ENCODE measurements around the gene SFT2D1.

SFT2D1 gene

GRCh38 chr6:166310634-166311033 is 31.7 kb downstream of the SFT2D1 start:
- peaks cover 7% of the 10 kb centered on the region for H3K4me1 Mint-ChIP-seq (ENCODE audit: low read depth)
- no peak overlapping the region for H3K4me3 Mint-ChIP-seq
- peaks cover 32% of the 10 kb centered on the region for H3K27me3 Mint-ChIP-seq
- no peak for DNase-seq
- no peak overlapping the region for H3K27ac Mint-ChIP-seq
- H3K9me3 Mint-ChIP-seq: no peaks in the 10 kb centered on the region
- no peaks in the 10 kb centered on the region for H3K36me3 Mint-ChIP-seq (ENCODE audit: low read depth)

- Mint-ChIP-seq H3K4me3 (no peak overlapping the region), H3K4me1 (ENCODE audit: low read depth) (peaks cover 7% of the 10 kb centered on the region), H3K27ac (no peak overlapping the region), H3K27me3 (peaks cover 39% of the 10 kb centered on the region), H3K36me3 (ENCODE audit: low read depth) (no peaks in the 10 kb centered on the region), H3K9me3 (no peaks in the 10 kb centered on the region)
- DNase-seq: no peak
Observed at GRCh38 chr6:166309977-166310376, 32.4 kb downstream of the SFT2D1 start.

- Mint-ChIP-seq H3K27me3 (peaks cover 39% of the 10 kb centered on the region), H3K4me3 (no peak overlapping the region), H3K9me3 (no peaks in the 10 kb centered on the region), H3K27ac (peak overlapping the region; percentile 19), H3K36me3 (ENCODE audit: low read depth) (no peaks in the 10 kb centered on the region), H3K4me1 (ENCODE audit: low read depth) (peaks cover 7% of the 10 kb centered on the region)
- no peak for DNase-seq
Observed at GRCh38 chr6:166308769-166309589, 33.4 kb downstream of the SFT2D1 start.

- Mint-ChIP-seq H3K4me3 (peak within 1 kb of the TSS; percentile 53), H3K9me3 (no peaks in the 10 kb centered on the region), H3K27me3 (peaks cover 39% of the 10 kb centered on the region), H3K27ac (peak within 1 kb of the TSS; percentile 19), H3K36me3 (ENCODE audit: low read depth) (no peaks in the 10 kb centered on the region), H3K4me1 (ENCODE audit: low read depth) (peaks cover 7% of the 10 kb centered on the region)
- peak; percentile 49 for DNase-seq
Observed at GRCh38 chr6:166308033-166308768, 34.1 kb downstream of the SFT2D1 start, which contains the start of gene PRR18. TSS of gene PRR18 (minus strand) at chr6:166308392. CDS start at chr6:166308142, 250 bp downstream.

- peak overlapping the region; percentile 53 for H3K4me3 Mint-ChIP-seq
- peak; percentile 44 for DNase-seq
- no peaks in the 10 kb centered on the region for H3K9me3 Mint-ChIP-seq
- peaks cover 7% of the 10 kb centered on the region for H3K4me1 Mint-ChIP-seq (ENCODE audit: low read depth)
- H3K27me3 Mint-ChIP-seq: peaks cover 41% of the 10 kb centered on the region
- no peak overlapping the region for H3K27ac Mint-ChIP-seq
- H3K36me3 Mint-ChIP-seq (ENCODE audit: low read depth): no peaks in the 10 kb centered on the region
Observed at GRCh38 chr6:166307082-166308032, 35.0 kb downstream of the SFT2D1 start.

- H3K4me3 Mint-ChIP-seq: peak overlapping the region; percentile 36
- no peak overlapping the region for H3K27ac Mint-ChIP-seq
- peaks cover 7% of the 10 kb centered on the region for H3K4me1 Mint-ChIP-seq (ENCODE audit: low read depth)
- no peak for DNase-seq
- H3K27me3 Mint-ChIP-seq: peaks cover 47% of the 10 kb centered on the region
- no peaks in the 10 kb centered on the region for H3K9me3 Mint-ChIP-seq
- H3K36me3 Mint-ChIP-seq (ENCODE audit: low read depth): no peaks in the 10 kb centered on the region
Observed at GRCh38 chr6:166306378-166307081, 35.8 kb downstream of the SFT2D1 start.

GRCh38 chr6:166305562-166306117 is 36.7 kb downstream of the SFT2D1 start:
- no peak overlapping the region for H3K27ac Mint-ChIP-seq
- H3K4me1 Mint-ChIP-seq (ENCODE audit: low read depth): peaks cover 7% of the 10 kb centered on the region
- no peaks in the 10 kb centered on the region for H3K36me3 Mint-ChIP-seq (ENCODE audit: low read depth)
- peaks cover 47% of the 10 kb centered on the region for H3K27me3 Mint-ChIP-seq
- H3K4me3 Mint-ChIP-seq: no peak overlapping the region
- DNase-seq: no peak
- H3K9me3 Mint-ChIP-seq: no peaks in the 10 kb centered on the region

- no peak overlapping the region for H3K4me3 Mint-ChIP-seq
- H3K4me1 Mint-ChIP-seq (ENCODE audit: low read depth): peaks cover 7% of the 10 kb centered on the region
- H3K9me3 Mint-ChIP-seq: no peaks in the 10 kb centered on the region
- no peaks in the 10 kb centered on the region for H3K36me3 Mint-ChIP-seq (ENCODE audit: low read depth)
- DNase-seq: no peak
- H3K27me3 Mint-ChIP-seq: peaks cover 37% of the 10 kb centered on the region
- H3K27ac Mint-ChIP-seq: no peak overlapping the region
Observed at GRCh38 chr6:166304106-166304505, 38.2 kb downstream of the SFT2D1 start.

GRCh38 chr6:166301611-166302529 is 40.5 kb downstream of the SFT2D1 start:
- H3K27me3 Mint-ChIP-seq: peaks cover 41% of the 10 kb centered on the region
- no peak for DNase-seq
- H3K4me1 Mint-ChIP-seq (ENCODE audit: low read depth): peaks cover 3% of the 10 kb centered on the region
- H3K27ac Mint-ChIP-seq: no peak overlapping the region
- H3K4me3 Mint-ChIP-seq: no peak overlapping the region
- H3K9me3 Mint-ChIP-seq: no peaks in the 10 kb centered on the region
- H3K36me3 Mint-ChIP-seq (ENCODE audit: low read depth): no peaks in the 10 kb centered on the region

GRCh38 chr6:166300357-166300987 is 41.9 kb downstream of the SFT2D1 start:
- Mint-ChIP-seq H3K36me3 (ENCODE audit: low read depth) (no peaks in the 10 kb centered on the region), H3K4me1 (ENCODE audit: low read depth) (no peaks in the 10 kb centered on the region), H3K27ac (no peak overlapping the region), H3K27me3 (peaks cover 30% of the 10 kb centered on the region), H3K4me3 (no peak overlapping the region), H3K9me3 (no peaks in the 10 kb centered on the region)
- DNase-seq: no peak

- Mint-ChIP-seq H3K27ac (no peak overlapping the region), H3K9me3 (no peaks in the 10 kb centered on the region), H3K27me3 (peaks cover 29% of the 10 kb centered on the region), H3K4me3 (no peak overlapping the region), H3K4me1 (ENCODE audit: low read depth) (no peaks in the 10 kb centered on the region), H3K36me3 (ENCODE audit: low read depth) (no peaks in the 10 kb centered on the region)
- DNase-seq: no peak
Observed at GRCh38 chr6:166297606-166298005, 44.7 kb downstream of the SFT2D1 start.

GRCh38 chr6:166296035-166296883 is 46.1 kb downstream of the SFT2D1 start:
- no peaks in the 10 kb centered on the region for H3K36me3 Mint-ChIP-seq (ENCODE audit: low read depth)
- H3K4me3 Mint-ChIP-seq: no peak overlapping the region
- no peaks in the 10 kb centered on the region for H3K9me3 Mint-ChIP-seq
- DNase-seq: no peak
- H3K4me1 Mint-ChIP-seq (ENCODE audit: low read depth): no peaks in the 10 kb centered on the region
- peaks cover 21% of the 10 kb centered on the region for H3K27me3 Mint-ChIP-seq
- H3K27ac Mint-ChIP-seq: no peak overlapping the region
